Measurements from ENCODE around the gene FERMT2. TPM values are rescaled to one million over a fixed set of nuclear protein-coding genes. Genes with fewer than 3 reads are reported as not detected.

Gene FERMT2
- total RNA-seq, 1 experiment from 2014 or later, result 38.6 TPM

DNA sequence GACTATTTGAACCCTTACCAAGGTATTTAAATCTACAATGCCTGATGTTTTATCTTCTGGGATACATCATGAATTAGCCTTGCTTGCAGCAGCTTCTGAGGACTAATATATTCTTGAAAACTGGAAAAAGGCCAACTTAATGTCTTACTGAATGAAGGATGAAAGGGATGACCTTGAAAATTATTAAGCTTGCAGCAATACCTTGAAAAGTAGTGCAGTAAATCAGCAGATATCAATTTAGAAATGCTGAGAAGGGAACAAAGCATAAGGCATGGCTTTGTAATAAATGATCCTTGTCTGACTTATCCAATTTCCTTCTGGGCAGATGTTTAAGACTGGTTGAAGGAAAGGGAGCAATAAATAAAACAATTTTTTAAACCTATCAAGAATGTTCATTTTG lies 37.3 kb upstream of the FERMT2 start:
- Histone ChIP-seq H3K27me3 (ENCODE audit: low read length) (no peaks in the 10 kb centered on the region), H3K9me3 (ENCODE audit: low read length) (no peaks in the 10 kb centered on the region), H3K9ac (ENCODE audit: low read length) (no peak overlapping the region), H3F3A (ENCODE audit: low read length, unreplicated experiment) (no peaks in the 10 kb centered on the region), H3K4me2 (ENCODE audit: low read length) (no peak overlapping the region), H4K20me1 (ENCODE audit: low read length) (no peaks in the 10 kb centered on the region), H3K9me2 (replicated peaks; ENCODE audit: low read length) (no peaks in the 10 kb centered on the region), H3K27ac (ENCODE audit: low read length) (no peak overlapping the region), H2AFZ (ENCODE audit: low read length) (no peak overlapping the region), H3K4me1 (ENCODE audit: insufficient read depth, low read length) (no peaks in the 10 kb centered on the region), H3K79me2 (ENCODE audit: low read length) (no peaks in the 10 kb centered on the region), H3K4me3 (ENCODE audit: low read length) (no peak overlapping the region), H3K36me3 (ENCODE audit: low read depth, low read length) (no peaks in the 10 kb centered on the region)
- ChIA-PET CTCF (no interaction called here), POLR2A (ENCODE audit: unreplicated experiment) (no interaction called here)
- intact Hi-C loops (cut with micrococcal nuclease), result no loop called here
- no peak for TF ChIP-seq EZH2 (IDR thresholded peaks at IDR 0.05; ENCODE audit: low read length, unreplicated experiment)
- TF ChIP-seq, protein P1, sequence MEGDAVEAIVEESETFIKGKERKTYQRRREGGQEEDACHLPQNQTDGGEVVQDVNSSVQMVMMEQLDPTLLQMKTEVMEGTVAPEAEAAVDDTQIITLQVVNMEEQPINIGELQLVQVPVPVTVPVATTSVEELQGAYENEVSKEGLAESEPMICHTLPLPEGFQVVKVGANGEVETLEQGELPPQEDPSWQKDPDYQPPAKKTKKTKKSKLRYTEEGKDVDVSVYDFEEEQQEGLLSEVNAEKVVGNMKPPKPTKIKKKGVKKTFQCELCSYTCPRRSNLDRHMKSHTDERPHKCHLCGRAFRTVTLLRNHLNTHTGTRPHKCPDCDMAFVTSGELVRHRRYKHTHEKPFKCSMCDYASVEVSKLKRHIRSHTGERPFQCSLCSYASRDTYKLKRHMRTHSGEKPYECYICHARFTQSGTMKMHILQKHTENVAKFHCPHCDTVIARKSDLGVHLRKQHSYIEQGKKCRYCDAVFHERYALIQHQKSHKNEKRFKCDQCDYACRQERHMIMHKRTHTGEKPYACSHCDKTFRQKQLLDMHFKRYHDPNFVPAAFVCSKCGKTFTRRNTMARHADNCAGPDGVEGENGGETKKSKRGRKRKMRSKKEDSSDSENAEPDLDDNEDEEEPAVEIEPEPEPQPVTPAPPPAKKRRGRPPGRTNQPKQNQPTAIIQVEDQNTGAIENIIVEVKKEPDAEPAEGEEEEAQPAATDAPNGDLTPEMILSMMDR (conservative IDR thresholded peaks at IDR 0.05; ENCODE audit: low read depth, low read length), result no peak
- TF ChIP-seq EZH2phosphoT487 (IDR thresholded peaks at IDR 0.05; ENCODE audit: borderline replicate concordance, low read length), result no peak
- DNase-seq (no peak), ATAC-seq (no peak)
- BruUV-seq (replicated peaks), result no TSS peak

DNA sequence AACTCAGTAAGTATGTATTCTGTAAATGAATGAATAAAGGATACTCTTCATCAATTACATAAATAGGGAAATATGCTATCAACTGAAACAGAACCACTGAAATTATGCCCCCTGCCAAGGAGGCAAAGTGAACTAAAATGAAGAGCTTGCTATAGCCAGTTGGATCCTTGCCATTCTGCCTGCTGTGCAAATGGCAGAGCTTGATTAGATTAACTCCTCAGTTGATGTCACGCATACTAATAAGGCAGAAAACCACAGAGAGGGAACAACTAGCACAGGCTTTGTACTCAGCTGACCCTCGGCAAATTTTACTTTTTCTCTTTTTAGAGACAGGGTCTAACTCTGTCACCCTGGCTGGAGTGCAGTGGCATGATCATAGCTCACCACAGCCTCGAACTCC lies 36.7 kb upstream of the FERMT2 start:
- no TSS peak for BruUV-seq (replicated peaks)
- intact Hi-C loops (cut with micrococcal nuclease), result no loop called here
- ChIA-PET CTCF (no interaction called here), POLR2A (ENCODE audit: unreplicated experiment) (interaction anchor here (0.6 kb wide), 1 partner anchor 379 kb away, joined by 4 read pairs; no protein-coding TSS in a partner anchor)
- TF ChIP-seq EZH2 (IDR thresholded peaks at IDR 0.05; ENCODE audit: low read length, unreplicated experiment) (no peak), EZH2phosphoT487 (IDR thresholded peaks at IDR 0.05; ENCODE audit: borderline replicate concordance, low read length) (no peak)
- no peak overlapping the region for H3K9ac ChIP-seq (ENCODE audit: low read length)
- H4K20me1 ChIP-seq (ENCODE audit: low read length), result no peaks in the 10 kb centered on the region
- no peaks in the 10 kb centered on the region for H3K79me2 ChIP-seq (ENCODE audit: low read length)
- H3F3A ChIP-seq (ENCODE audit: low read length, unreplicated experiment), result no peaks in the 10 kb centered on the region
- H3K9me2 ChIP-seq (replicated peaks; ENCODE audit: low read length), result no peaks in the 10 kb centered on the region
- H3K27me3 ChIP-seq (ENCODE audit: low read length), result no peaks in the 10 kb centered on the region
- H3K36me3 ChIP-seq (ENCODE audit: low read depth, low read length), result no peaks in the 10 kb centered on the region
- ATAC-seq (no peak), DNase-seq (no peak)
- H3K4me1 ChIP-seq (ENCODE audit: insufficient read depth, low read length), result no peaks in the 10 kb centered on the region
- no peak overlapping the region for H3K4me2 ChIP-seq (ENCODE audit: low read length)
- no peak overlapping the region for H2AFZ ChIP-seq (ENCODE audit: low read length)
- no peak overlapping the region for H3K27ac ChIP-seq (ENCODE audit: low read length)
- no peaks in the 10 kb centered on the region for H3K9me3 ChIP-seq (ENCODE audit: low read length)
- no peak overlapping the region for H3K4me3 ChIP-seq (ENCODE audit: low read length)

DNA sequence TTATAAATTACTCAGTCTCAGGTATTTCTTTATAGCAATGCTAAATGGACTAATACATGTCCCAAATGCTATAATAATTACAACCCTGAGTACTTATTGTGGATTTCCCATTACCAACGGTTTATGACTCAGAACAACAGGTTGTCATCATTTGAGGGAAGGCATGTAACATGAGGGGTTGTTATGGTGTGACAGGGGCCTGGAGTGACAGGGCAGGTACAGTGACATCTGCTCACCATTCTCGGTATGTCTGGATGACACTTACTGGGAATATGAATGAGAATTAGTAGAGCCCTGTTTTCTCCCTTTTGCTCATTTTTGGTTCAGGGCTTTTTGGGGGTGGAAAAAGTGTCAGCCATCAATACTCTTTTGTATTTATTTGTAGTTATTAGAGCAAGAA lies 36.2 kb upstream of the FERMT2 start:
- Histone ChIP-seq H3K27me3 (ENCODE audit: low read length) (no peaks in the 10 kb centered on the region), H3K9ac (ENCODE audit: low read length) (no peak overlapping the region), H3K9me2 (replicated peaks; ENCODE audit: low read length) (no peaks in the 10 kb centered on the region), H2AFZ (ENCODE audit: low read length) (no peak overlapping the region), H3F3A (ENCODE audit: low read length, unreplicated experiment) (no peaks in the 10 kb centered on the region), H3K79me2 (ENCODE audit: low read length) (no peaks in the 10 kb centered on the region), H4K20me1 (ENCODE audit: low read length) (no peaks in the 10 kb centered on the region), H3K4me2 (ENCODE audit: low read length) (no peak overlapping the region), H3K9me3 (ENCODE audit: low read length) (no peaks in the 10 kb centered on the region), H3K27ac (ENCODE audit: low read length) (no peak overlapping the region), H3K36me3 (ENCODE audit: low read depth, low read length) (no peaks in the 10 kb centered on the region), H3K4me3 (ENCODE audit: low read length) (no peak overlapping the region), H3K4me1 (ENCODE audit: insufficient read depth, low read length) (no peaks in the 10 kb centered on the region)
- POLR2A ChIA-PET (ENCODE audit: unreplicated experiment), result interaction anchor here (0.6 kb wide), 1 partner anchor 378 kb away, joined by 4 read pairs; no protein-coding TSS in a partner anchor
- DNase-seq (no peak), ATAC-seq (no peak)
- intact Hi-C loops (cut with micrococcal nuclease), result no loop called here
- BruUV-seq (replicated peaks), result no TSS peak
- TF ChIP-seq, protein P1 (conservative IDR thresholded peaks at IDR 0.05; ENCODE audit: low read depth, low read length), result no peak
- TF ChIP-seq EZH2 (IDR thresholded peaks at IDR 0.05; ENCODE audit: low read length, unreplicated experiment) (no peak), EZH2phosphoT487 (IDR thresholded peaks at IDR 0.05; ENCODE audit: borderline replicate concordance, low read length) (no peak)
- CTCF ChIA-PET, result no interaction called here
